Gastrocnemius medialis (tissue), 4 donors: ENCODE measurements around the gene FEV.

Experiments
- POLR2A ChIP-seq, 2 donors: fragments of 450-650 bp; IDR thresholded peaks; one replicate each; pipeline ENCODE4 v1.6.1; 2017; ENCODE audit warnings: antibody characterized with exemption in 2 of 2, mild to moderate bottlenecking in 2 of 2, moderate library complexity in 2 of 2
- TF ChIP-seq, protein P1 (sequence below), 5 experiments: fragments of 450-650 bp in 3 of 5; fragments of 200-600 bp in 2 of 5; sonication (generic) in 2 of 5; IDR thresholded peaks in 4 of 5; conservative IDR thresholded peaks in 1 of 5; 1 replicate in 4 of 5; 2 replicates in 1 of 5; pipeline ENCODE4 v1.5.1; 2016 to 2019; ENCODE audit warnings: antibody characterized with exemption in 5 of 5, mild to moderate bottlenecking in 3 of 5, moderate library complexity in 3 of 5

DNA sequence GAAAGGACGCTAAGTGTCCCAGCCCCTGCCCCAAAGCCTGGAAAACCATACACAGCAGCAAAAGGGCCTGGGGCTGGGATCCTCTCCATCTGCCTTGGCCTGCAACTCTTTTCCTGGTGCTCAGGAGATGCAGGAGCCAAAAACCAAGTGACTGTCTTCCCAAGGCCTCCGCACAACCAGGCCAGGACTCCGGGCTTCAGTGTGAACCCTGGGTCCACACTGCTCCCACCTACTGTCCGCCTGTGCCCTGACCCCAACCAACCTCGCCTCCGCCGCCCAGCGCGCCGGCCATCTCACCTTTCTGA is 1.1 kb downstream of the FEV start:
- TF ChIP-seq, protein P1, sequence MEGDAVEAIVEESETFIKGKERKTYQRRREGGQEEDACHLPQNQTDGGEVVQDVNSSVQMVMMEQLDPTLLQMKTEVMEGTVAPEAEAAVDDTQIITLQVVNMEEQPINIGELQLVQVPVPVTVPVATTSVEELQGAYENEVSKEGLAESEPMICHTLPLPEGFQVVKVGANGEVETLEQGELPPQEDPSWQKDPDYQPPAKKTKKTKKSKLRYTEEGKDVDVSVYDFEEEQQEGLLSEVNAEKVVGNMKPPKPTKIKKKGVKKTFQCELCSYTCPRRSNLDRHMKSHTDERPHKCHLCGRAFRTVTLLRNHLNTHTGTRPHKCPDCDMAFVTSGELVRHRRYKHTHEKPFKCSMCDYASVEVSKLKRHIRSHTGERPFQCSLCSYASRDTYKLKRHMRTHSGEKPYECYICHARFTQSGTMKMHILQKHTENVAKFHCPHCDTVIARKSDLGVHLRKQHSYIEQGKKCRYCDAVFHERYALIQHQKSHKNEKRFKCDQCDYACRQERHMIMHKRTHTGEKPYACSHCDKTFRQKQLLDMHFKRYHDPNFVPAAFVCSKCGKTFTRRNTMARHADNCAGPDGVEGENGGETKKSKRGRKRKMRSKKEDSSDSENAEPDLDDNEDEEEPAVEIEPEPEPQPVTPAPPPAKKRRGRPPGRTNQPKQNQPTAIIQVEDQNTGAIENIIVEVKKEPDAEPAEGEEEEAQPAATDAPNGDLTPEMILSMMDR (IDR thresholded peaks at IDR 0.05 in 4 of 5, conservative IDR thresholded peaks at IDR 0.05 in 1 of 5), result no peak
- TF ChIP-seq POLR2A (IDR thresholded peaks at IDR 0.05), result no peak
